ENCODE data around the gene NCKAP5.

DNA sequence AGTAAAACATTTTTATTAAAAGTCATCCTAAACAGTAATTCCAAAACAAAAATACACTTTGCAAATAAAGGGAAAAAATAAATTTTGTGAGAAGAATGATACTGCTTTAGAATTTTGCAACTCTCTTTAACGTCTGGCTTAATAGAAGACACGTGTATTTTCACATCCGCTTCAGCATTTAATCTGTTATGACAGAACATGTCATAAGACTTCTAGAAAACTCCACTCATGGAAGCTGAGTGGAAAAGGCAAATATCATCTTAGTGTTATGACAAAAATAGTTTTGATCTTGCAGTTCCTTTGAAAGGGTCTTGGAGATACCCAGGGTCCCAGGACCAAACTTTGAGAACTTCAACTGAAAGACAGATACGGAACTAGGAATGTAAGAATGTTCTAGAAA is 350.1 kb downstream of the NCKAP5 start:
- no peak for TF ChIP-seq POLR2AphosphoS5 (IDR thresholded peaks at IDR 0.05; ENCODE audit: low read depth, low read length)
- TF ChIP-seq POLR2A (IDR thresholded peaks at IDR 0.05; ENCODE audit: low read depth, low read length), result no peak

All from GM12892 (cell line).